ENCODE results near the gene CLN3.
"Not testable (repeated sequence)": the region's sequence is repeated elsewhere in the genome, so short reads cannot be mapped to it uniquely, and the experiment has no call there.

- TF ChIP-seq, protein P1, sequence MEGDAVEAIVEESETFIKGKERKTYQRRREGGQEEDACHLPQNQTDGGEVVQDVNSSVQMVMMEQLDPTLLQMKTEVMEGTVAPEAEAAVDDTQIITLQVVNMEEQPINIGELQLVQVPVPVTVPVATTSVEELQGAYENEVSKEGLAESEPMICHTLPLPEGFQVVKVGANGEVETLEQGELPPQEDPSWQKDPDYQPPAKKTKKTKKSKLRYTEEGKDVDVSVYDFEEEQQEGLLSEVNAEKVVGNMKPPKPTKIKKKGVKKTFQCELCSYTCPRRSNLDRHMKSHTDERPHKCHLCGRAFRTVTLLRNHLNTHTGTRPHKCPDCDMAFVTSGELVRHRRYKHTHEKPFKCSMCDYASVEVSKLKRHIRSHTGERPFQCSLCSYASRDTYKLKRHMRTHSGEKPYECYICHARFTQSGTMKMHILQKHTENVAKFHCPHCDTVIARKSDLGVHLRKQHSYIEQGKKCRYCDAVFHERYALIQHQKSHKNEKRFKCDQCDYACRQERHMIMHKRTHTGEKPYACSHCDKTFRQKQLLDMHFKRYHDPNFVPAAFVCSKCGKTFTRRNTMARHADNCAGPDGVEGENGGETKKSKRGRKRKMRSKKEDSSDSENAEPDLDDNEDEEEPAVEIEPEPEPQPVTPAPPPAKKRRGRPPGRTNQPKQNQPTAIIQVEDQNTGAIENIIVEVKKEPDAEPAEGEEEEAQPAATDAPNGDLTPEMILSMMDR (IDR thresholded peaks at IDR 0.05; ENCODE audit: low read depth, low read length) = not testable (repeated sequence)
- TF ChIP-seq MAX (IDR thresholded peaks at IDR 0.05; ENCODE audit: low read depth, low read length); POLR2A (IDR thresholded peaks at IDR 0.05; ENCODE audit: extremely low read depth, insufficient read length): not testable (repeated sequence)
These were observed 8.8 kb upstream of the CLN3 start for GRCh38 chr16:28500476-28501180.

Measured in NB4 (cell line).